Activated T-helper 17 cell treated with anti-CD3 and anti-CD28 coated beads, Interleukin-2, amount 50 U/mL, for 72 hours (primary cell): Measurements from ENCODE around the gene KRTAP6-2. TPM values are rescaled to one million over a fixed set of nuclear protein-coding genes. Genes with fewer than 3 reads are reported as not detected.
A peak's percentile ranks its signal among the peaks of the same experiment; 100 is the strongest.

ENCODE experiments used
- ATAC-seq: fragments of 150-1000 bp; cut with Tn5 transposase; replicated peaks from 2 replicates; pipeline ENCODE4 v1.10.0; 2021; ENCODE audit warnings: mild to moderate bottlenecking, moderate library complexity
- H3K27ac Mint-ChIP-seq: one replicate; pipeline ENCODE4 v1.8.0; 2022; ENCODE audit warnings: mixed read lengths
- H3K27me3 Mint-ChIP-seq: one replicate; pipeline ENCODE4 v1.8.0; 2022; ENCODE audit warnings: mixed read lengths
- H3K36me3 Mint-ChIP-seq: one replicate; pipeline ENCODE4 v1.8.0; 2022; ENCODE audit warnings: low read depth, mild to moderate bottlenecking, mixed read lengths
- H3K4me1 Mint-ChIP-seq: one replicate; pipeline ENCODE4 v1.8.0; 2022; ENCODE audit warnings: mixed read lengths
- H3K4me3 Mint-ChIP-seq: one replicate; pipeline ENCODE4 v1.8.0; 2022; ENCODE audit warnings: mild to moderate bottlenecking, mixed read lengths
- H3K9me3 Mint-ChIP-seq: one replicate; pipeline ENCODE4 v1.8.0; 2022; ENCODE audit warnings: mixed read lengths
- total RNA-seq, 2 donors: library from RNA; stranded (reverse); gene quantifications; one replicate each; pipeline ENCODE4 v1.2.3, GENCODE V29; 2022

KRTAP6-2 gene
- not detected for total RNA-seq

GRCh38 chr21:30598802-30599201 lies at the start of gene KRTAP6-2:
KRTAP6-2 (minus strand) TSS chr21:30598902; CDS start chr21:30598874, 28 bp downstream.
- Mint-ChIP-seq H3K27ac (no peak within 1 kb of the TSS), H3K27me3 (peaks cover 4% of the 10 kb centered on the region), H3K4me3 (no peak within 1 kb of the TSS), H3K36me3 (no peaks in the 10 kb centered on the region), H3K4me1 (no peaks in the 10 kb centered on the region), H3K9me3 (peaks cover 5% of the 10 kb centered on the region)
- no peak for ATAC-seq

- no peak for ATAC-seq
- H3K27ac Mint-ChIP-seq: no peak overlapping the region
- peaks cover 13% of the 10 kb centered on the region for H3K27me3 Mint-ChIP-seq
- H3K9me3 Mint-ChIP-seq: peaks cover 4% of the 10 kb centered on the region
- no peak overlapping the region for H3K4me3 Mint-ChIP-seq
- H3K36me3 Mint-ChIP-seq: no peaks in the 10 kb centered on the region
- H3K4me1 Mint-ChIP-seq: no peaks in the 10 kb centered on the region
Measured at GRCh38 chr21:30646904-30647414, 48.3 kb upstream of the KRTAP6-2 start.

GRCh38 chr21:30642564-30642963 lies 43.9 kb upstream of the KRTAP6-2 start, which contains the start of gene KRTAP20-3:
KRTAP20-3 (plus strand) TSS chr21:30642864.
- Mint-ChIP-seq H3K36me3 (no peaks in the 10 kb centered on the region), H3K27me3 (peaks cover 7% of the 10 kb centered on the region), H3K27ac (no peak within 1 kb of the TSS), H3K4me3 (no peak within 1 kb of the TSS), H3K9me3 (peaks cover 4% of the 10 kb centered on the region), H3K4me1 (no peaks in the 10 kb centered on the region)
- no peak for ATAC-seq

GRCh38 chr21:30638686-30639085 lies 40.0 kb upstream of the KRTAP6-2 start:
- Mint-ChIP-seq H3K9me3 (no peaks in the 10 kb centered on the region), H3K27ac (no peak overlapping the region), H3K36me3 (no peaks in the 10 kb centered on the region)

GRCh38 chr21:30634906-30635305 lies 36.2 kb upstream of the KRTAP6-2 start, which contains the start of gene KRTAP20-2:
KRTAP20-2 (plus strand) TSS chr21:30635206; CDS start chr21:30635264, 58 bp downstream.
- Mint-ChIP-seq H3K4me3 (no peak within 1 kb of the TSS), H3K27ac (no peak within 1 kb of the TSS), H3K4me1 (no peaks in the 10 kb centered on the region), H3K36me3 (no peaks in the 10 kb centered on the region), H3K27me3 (no peaks in the 10 kb centered on the region), H3K9me3 (peaks cover 6% of the 10 kb centered on the region)
- ATAC-seq: no peak

More at GRCh38 chr21:30638686-30639085, 40.0 kb upstream of the KRTAP6-2 start:
- H3K4me1 Mint-ChIP-seq: no peaks in the 10 kb centered on the region
- no peak overlapping the region for H3K4me3 Mint-ChIP-seq
- ATAC-seq: no peak
- no peaks in the 10 kb centered on the region for H3K27me3 Mint-ChIP-seq

- Mint-ChIP-seq H3K27me3 (no peaks in the 10 kb centered on the region), H3K9me3 (peaks cover 6% of the 10 kb centered on the region), H3K27ac (no peak overlapping the region), H3K36me3 (no peaks in the 10 kb centered on the region), H3K4me3 (no peak overlapping the region), H3K4me1 (no peaks in the 10 kb centered on the region)
- ATAC-seq: no peak
Measured at GRCh38 chr21:30629200-30629599, 30.5 kb upstream of the KRTAP6-2 start.

GRCh38 chr21:30628109-30628508 lies 29.4 kb upstream of the KRTAP6-2 start:
- Mint-ChIP-seq H3K4me1 (no peaks in the 10 kb centered on the region), H3K9me3 (peaks cover 6% of the 10 kb centered on the region), H3K27ac (no peak overlapping the region), H3K36me3 (no peaks in the 10 kb centered on the region), H3K4me3 (no peak overlapping the region), H3K27me3 (no peaks in the 10 kb centered on the region)
- no peak for ATAC-seq

GRCh38 chr21:30625449-30626165 lies 26.9 kb upstream of the KRTAP6-2 start:
- H3K9me3 Mint-ChIP-seq: no peaks in the 10 kb centered on the region
- no peak overlapping the region for H3K27ac Mint-ChIP-seq
- ATAC-seq: no peak
- no peaks in the 10 kb centered on the region for H3K4me1 Mint-ChIP-seq
- no peaks in the 10 kb centered on the region for H3K36me3 Mint-ChIP-seq
- no peak overlapping the region for H3K4me3 Mint-ChIP-seq
- no peaks in the 10 kb centered on the region for H3K27me3 Mint-ChIP-seq

- H3K36me3 Mint-ChIP-seq: no peaks in the 10 kb centered on the region
- H3K27ac Mint-ChIP-seq: no peak overlapping the region
- no peaks in the 10 kb centered on the region for H3K27me3 Mint-ChIP-seq
- no peaks in the 10 kb centered on the region for H3K9me3 Mint-ChIP-seq
- no peak overlapping the region for H3K4me3 Mint-ChIP-seq
- no peaks in the 10 kb centered on the region for H3K4me1 Mint-ChIP-seq
- no peak for ATAC-seq
Measured at GRCh38 chr21:30623362-30623761, 24.7 kb upstream of the KRTAP6-2 start.

- Mint-ChIP-seq H3K27ac (no peak within 1 kb of the TSS), H3K4me3 (no peak within 1 kb of the TSS), H3K36me3 (no peaks in the 10 kb centered on the region), H3K27me3 (no peaks in the 10 kb centered on the region), H3K4me1 (no peaks in the 10 kb centered on the region), H3K9me3 (peaks cover 3% of the 10 kb centered on the region)
- no peak for ATAC-seq
Measured at GRCh38 chr21:30620522-30620921, 21.8 kb upstream of the KRTAP6-2 start, which contains the start of gene KRTAP20-4. KRTAP20-4 (plus strand) TSS chr21:30620627.

GRCh38 chr21:30620080-30620479 lies 21.4 kb upstream of the KRTAP6-2 start:
- no peaks in the 10 kb centered on the region for H3K36me3 Mint-ChIP-seq
- H3K4me1 Mint-ChIP-seq: no peaks in the 10 kb centered on the region
- ATAC-seq: no peak
- no peak overlapping the region for H3K27ac Mint-ChIP-seq
- peaks cover 3% of the 10 kb centered on the region for H3K9me3 Mint-ChIP-seq
- no peak overlapping the region for H3K4me3 Mint-ChIP-seq
- no peaks in the 10 kb centered on the region for H3K27me3 Mint-ChIP-seq

GRCh38 chr21:30616125-30616524 lies 17.4 kb upstream of the KRTAP6-2 start, which contains the start of gene KRTAP20-1:
KRTAP20-1 (plus strand) TSS chr21:30616425; CDS start chr21:30616455, 30 bp downstream.
- Mint-ChIP-seq H3K9me3 (peaks cover 3% of the 10 kb centered on the region), H3K4me1 (no peaks in the 10 kb centered on the region), H3K36me3 (no peaks in the 10 kb centered on the region), H3K27ac (no peak within 1 kb of the TSS), H3K4me3 (no peak within 1 kb of the TSS), H3K27me3 (no peaks in the 10 kb centered on the region)
- ATAC-seq: no peak

- Mint-ChIP-seq H3K36me3 (no peaks in the 10 kb centered on the region), H3K27me3 (no peaks in the 10 kb centered on the region), H3K9me3 (peaks cover 7% of the 10 kb centered on the region), H3K27ac (no peak overlapping the region), H3K4me1 (no peaks in the 10 kb centered on the region), H3K4me3 (no peak overlapping the region)
- no peak for ATAC-seq
Measured at GRCh38 chr21:30615199-30615598, 16.5 kb upstream of the KRTAP6-2 start.

- ATAC-seq: peak; percentile 35
- Mint-ChIP-seq H3K27ac (no peak within 1 kb of the TSS), H3K4me1 (no peaks in the 10 kb centered on the region), H3K4me3 (no peak within 1 kb of the TSS), H3K9me3 (peaks cover 7% of the 10 kb centered on the region), H3K27me3 (no peaks in the 10 kb centered on the region), H3K36me3 (no peaks in the 10 kb centered on the region)
Measured at GRCh38 chr21:30613836-30614235, 15.1 kb upstream of the KRTAP6-2 start, which contains the start of gene KRTAP6-1. KRTAP6-1 (minus strand) TSS chr21:30613930; CDS start chr21:30613904, 26 bp downstream.

- H3K27me3 Mint-ChIP-seq: no peaks in the 10 kb centered on the region
- H3K36me3 Mint-ChIP-seq: no peaks in the 10 kb centered on the region
- ATAC-seq: no peak
- no peak overlapping the region for H3K27ac Mint-ChIP-seq
- H3K9me3 Mint-ChIP-seq: peaks cover 7% of the 10 kb centered on the region
- H3K4me3 Mint-ChIP-seq: no peak overlapping the region
- H3K4me1 Mint-ChIP-seq: no peaks in the 10 kb centered on the region
Measured at GRCh38 chr21:30612132-30612531, 13.4 kb upstream of the KRTAP6-2 start.
